Tibial nerve (tissue), 4 donors: ENCODE results near the gene NFATC2.

ENCODE experiments used
- CTCF ChIP-seq, 5 experiments: fragments of 200-600 bp in 3 of 5; fragments of 450-650 bp in 2 of 5; sonication (generic) in 3 of 5; IDR thresholded peaks; one replicate each; pipeline ENCODE4 v1.5.1; 2016 to 2019; ENCODE audit warnings: antibody characterized with exemption in 5 of 5, mild to moderate bottlenecking in 3 of 5, moderate library complexity in 2 of 5
- EP300 ChIP-seq, 2 donors: sonication (generic); formaldehyde crosslinking; IDR thresholded peaks; one replicate each; pipeline ENCODE4 v1.6.1; 2017; ENCODE audit warnings: antibody characterized with exemption in 2 of 2, mild to moderate bottlenecking in 1 of 2
- POLR2A ChIP-seq, 2 donors: fragments of 450-650 bp; IDR thresholded peaks; one replicate each; pipeline ENCODE4 v1.6.1; 2017; ENCODE audit warnings: antibody characterized with exemption in 2 of 2, mild to moderate bottlenecking in 2 of 2, moderate library complexity in 2 of 2

- TF ChIP-seq CTCF (IDR thresholded peaks at IDR 0.05) (no peak), POLR2A (IDR thresholded peaks at IDR 0.05) (no peak), EP300 (IDR thresholded peaks at IDR 0.05) (peak; percentile 18 to 68)
These were observed 31.2 kb upstream of the NFATC2 start for GRCh38 chr20:51573576-51574243.
